HG02981 (cell line): ENCODE data around the gene DERL3.
"Not testable (repeated sequence)": the region's sequence is repeated elsewhere in the genome, so short reads cannot be mapped to it uniquely, and the experiment has no call there.

Experiments used
- ATAC-seq: cut with Tn5 transposase; IDR thresholded peaks from one replicate; pipeline ENCODE4 v1.9.1; 2021; ENCODE audit warnings: mild to moderate bottlenecking, moderate library complexity; ENCODE audit not compliant: unreplicated experiment

Gene DERL3

DNA sequence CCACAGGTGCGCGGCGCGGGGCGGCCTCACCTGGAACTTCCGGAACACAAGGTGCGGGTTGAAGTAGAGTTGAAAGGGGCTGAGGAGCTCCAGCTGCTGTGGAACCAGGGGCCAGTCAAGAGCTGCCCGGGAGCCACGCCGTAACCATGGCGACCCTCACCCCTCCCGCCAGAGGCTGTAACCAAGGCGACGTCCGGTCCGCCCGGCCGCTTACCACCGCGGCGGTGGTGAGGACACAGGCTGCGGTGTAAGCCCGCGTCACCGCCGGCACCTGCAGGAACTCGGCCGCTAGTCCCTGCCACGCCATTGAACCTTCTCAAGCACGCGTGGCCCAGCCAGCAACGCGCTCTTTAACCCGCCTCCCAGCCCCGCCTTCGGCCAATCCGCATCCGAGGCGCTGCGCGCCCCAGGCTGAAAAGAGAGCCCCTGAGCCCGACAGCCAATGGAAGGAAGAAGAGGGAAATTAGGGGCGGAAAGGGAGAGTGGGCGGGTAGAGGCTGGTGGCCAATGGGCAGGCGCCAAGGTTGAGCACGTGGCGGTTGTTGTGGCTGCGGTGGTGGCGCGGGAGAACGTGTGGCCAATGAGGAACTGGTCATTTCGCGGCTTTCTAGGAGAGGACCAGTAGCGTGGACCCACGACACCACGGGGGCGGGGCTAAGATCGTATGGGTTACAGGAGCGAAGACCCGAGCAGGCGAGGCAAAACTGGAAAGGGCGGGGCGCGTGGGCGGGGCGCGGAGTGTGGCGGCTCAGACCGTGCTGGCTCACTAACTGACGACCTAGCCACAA, at the start of gene DERL3:
Gene DERL3 (minus strand): TSS at position 326 of the 788 bp plus-strand sequence. CDS start 19 bp downstream, at position 307.
- peak; percentile 68 for ATAC-seq

DNA sequence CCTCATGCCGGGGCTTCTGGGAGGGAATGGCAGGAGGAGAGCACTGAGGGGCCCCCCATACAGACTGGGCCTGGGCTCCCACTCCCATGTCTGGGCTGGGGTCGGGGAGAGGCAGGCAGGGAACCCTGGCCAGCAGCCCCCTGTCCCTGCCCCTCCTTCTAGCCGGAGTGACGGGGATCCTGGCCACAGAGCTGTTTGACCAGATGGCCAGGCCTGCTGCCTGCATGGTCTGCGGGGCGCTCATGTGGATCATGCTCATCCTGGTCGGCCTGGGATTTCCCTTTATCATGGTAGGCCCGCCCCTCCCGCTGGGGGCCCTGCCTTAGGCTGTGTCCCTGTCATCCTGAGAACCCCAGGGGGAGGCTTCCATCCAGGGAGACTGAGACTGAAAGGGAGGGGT, 45.3 kb upstream of the DERL3 start:
- no peak for ATAC-seq

DNA sequence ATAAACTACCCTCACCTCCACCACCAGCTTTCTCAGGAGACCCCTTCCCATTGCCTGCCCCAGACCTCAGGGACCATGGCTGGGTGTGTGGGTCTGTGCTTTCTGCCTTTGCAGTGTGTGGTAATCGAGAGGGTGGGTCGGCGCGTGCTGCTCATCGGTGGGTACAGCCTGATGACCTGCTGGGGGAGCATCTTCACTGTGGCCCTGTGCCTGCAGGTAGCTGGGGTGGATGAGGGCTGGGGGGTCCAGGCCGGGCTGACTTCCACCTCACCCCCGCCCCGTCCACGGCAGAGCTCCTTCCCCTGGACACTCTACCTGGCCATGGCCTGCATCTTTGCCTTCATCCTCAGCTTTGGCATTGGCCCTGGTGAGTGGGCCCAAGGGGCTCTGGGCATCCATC, 44.9 kb upstream of the DERL3 start:
- no peak for ATAC-seq

DNA sequence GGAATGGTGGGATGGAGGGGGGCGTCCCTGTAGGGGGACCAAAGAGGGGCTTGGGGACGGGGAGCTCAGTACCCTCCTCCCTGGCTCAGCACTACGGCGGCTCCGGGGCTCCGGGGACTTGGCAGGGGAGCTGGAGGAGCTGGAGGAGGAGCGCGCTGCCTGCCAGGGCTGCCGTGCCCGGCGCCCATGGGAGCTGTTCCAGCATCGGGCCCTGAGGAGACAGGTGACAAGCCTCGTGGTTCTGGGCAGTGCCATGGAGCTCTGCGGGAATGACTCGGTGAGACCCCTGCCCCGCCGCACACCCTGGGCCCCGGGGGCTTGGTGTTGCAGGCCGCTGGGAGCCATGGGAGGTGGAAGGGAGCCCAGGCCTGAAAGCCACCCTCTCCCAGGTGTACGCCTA, 43.6 kb upstream of the DERL3 start:
- no peak for ATAC-seq

DNA sequence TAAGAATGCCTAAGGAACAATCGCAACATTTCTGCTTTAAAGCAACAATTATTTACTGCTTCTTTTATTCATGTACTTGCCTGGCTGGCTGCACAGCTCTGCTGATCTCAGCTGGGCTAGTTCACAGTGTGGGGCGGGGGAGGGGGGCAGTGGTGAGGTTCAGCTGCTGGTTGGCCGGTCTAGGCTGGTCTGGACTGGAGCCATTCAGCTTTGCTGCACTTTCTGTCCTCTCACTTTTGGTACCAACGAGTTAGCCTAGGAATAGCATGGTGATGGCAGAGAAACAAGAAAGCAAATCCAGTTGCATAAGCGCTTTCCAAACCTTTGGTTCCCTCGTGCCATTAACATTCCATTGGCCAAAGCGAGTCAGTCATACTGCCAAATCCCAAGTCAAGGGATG, 39.4 kb upstream of the DERL3 start:
- ATAC-seq: no peak

DNA sequence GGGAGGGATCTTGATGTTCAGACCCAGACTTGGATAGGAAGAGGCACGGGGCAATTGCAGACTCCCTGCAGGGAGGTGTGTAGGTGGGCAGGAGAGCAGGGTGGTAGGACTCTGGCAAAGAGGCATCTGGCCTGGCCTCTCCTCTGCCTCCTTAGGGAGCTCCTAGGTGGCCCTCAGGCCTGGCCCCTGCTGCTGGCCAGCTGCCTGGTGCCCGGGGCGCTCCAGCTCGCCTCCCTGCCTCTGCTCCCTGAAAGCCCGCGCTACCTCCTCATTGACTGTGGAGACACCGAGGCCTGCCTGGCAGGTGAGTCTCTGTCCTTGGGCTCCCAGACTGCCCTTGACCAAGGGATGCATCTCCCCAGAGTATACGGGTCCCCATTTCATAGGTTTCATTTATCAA, 38.8 kb upstream of the DERL3 start:
- no peak for ATAC-seq

DNA sequence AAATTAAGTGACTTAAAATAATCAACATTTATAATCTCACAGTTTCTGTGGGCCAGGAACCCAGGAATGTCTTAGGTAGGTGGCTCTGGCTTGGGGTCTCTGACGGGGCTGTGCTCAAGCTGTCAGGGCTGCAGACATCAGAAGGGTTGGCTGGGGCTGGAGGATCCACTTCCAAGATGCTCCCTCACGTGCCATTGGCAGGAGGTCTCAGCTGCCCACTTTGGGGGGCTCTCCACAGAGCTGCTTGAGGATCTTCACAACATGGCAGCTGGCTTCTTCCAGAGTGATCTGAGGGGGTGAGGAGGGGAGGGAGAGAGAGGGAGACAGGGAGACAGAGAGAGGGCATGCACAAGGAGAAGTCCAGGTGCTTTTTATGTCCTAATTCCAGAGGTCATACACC, 37.0 kb upstream of the DERL3 start:
- ATAC-seq: no peak

DNA sequence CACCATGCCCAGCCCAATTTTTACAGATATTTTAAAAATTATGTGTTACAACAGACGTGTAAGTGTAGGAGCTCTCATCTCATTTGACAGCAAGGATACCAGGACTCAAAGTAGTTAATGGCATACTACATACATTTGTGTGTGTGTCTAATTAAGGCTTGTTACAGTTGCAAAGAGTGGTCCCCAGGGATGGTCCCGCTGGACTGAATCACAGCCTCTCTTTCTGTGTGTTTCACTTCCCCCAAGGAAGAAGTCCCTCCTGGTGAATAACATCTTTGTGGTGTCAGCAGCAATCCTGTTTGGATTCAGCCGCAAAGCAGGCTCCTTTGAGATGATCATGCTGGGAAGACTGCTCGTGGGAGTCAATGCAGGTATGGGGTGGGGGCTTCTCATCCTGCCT, 36.1 kb upstream of the DERL3 start:
- no peak for ATAC-seq

DNA sequence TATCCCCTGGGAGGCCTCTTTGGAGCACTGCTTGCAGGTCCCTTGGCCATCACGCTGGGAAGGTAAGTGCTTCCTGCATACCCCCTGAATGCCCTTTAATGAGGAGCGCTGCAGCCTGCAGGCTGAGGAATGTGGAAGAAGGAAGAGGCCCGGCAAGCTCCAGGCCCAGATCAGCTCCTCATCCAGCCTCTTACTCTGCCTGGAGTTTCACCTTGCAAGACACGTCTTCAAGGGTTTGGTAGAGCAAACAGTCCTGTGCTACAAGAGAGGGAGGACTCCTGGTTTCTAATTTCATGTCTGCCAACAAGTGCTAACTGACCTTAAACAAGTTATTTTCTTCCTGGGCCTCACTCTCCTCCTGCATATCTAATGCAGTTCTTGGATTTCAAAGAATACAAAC, 29.8 kb upstream of the DERL3 start:
- no peak for ATAC-seq

DNA sequence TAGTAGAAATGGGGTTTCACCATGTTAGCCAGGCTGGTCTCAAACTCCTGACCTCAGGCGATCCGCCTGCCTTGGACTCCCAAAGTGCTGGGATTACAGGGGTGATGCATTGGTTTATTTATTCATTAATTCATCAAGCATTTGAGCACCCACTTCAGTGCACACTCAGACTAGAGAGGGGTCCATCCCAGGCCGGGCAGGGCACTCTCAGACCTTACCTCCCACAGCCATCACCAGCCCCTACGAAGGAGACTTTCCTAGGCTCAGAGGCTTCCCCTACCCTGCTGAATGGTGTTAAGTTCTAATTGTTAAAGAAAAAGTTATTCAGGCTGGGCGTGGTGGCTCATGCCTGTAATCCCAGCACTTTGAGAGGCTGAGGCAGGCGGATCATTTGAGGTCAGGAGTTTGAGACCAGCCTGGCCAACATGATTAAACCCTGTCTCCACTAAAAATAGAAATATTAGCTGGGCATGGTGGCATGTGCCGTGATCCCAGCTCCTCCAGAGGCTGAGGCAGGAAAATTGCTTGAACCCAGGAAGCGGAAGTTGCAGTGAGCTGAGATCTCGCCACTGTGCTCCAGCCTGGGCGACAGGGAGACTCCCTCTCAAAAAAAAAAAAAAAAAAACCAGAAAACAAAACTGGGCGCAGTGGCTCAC, 25.8 kb upstream of the DERL3 start:
- not testable (repeated sequence) for ATAC-seq

DNA sequence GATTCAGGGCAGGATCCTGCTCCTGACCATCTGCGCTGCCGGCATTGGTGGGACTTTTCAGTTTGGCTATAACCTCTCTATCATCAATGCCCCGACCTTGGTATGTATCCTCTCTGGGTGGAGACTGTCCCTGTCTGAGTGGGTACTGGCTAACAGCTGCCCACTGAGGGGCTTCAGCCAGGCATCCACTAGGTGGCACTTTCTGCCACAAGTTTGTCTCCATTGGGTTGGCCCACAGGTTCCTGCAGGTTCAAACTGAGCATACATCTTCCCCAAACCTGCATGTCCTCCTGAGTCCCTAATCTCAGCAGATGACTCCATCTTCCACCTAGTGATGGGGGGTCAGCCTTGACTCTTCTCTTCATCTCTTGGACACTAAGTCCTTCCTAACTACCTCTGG, 23.3 kb upstream of the DERL3 start:
- ATAC-seq: no peak

DNA sequence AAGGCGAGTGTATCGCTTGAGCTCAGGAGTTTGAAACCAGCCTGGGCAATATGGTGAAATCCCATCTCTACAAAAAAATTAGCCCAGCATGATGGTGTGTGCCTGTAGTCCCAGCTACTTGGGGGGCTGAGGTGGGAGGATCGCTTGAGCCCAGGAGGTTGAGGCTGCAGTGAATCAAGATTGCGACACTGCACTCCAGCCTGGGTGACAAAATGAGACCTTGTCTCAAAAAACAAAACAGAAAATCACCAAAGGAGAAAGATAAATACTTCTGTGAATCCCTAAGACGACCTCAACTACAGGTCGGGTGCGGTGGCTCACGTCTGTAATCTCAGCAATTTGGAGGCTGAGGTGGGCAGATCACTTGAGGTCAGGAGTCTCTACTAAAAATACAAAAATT, 21.4 kb upstream of the DERL3 start:
- not testable (repeated sequence) for ATAC-seq

DNA sequence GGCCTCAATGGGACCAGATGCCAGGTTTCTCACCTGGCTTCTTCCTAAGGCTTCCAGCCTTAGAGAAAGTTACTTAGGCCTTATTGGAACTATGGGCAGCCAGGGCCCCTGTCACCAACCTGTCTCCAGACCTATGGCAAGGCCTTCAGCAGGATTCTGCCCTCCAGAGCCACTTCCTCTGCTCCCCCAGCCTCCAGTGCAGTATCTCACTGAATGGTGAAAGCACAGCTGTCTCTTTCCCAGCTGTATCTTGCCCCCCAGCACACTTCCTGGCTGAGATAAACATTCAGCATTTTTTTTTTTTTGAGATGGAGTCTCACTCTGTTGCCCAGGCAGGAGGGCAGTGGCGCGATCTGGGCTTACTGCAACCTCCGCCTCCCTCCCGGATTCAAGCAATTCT, 20.4 kb upstream of the DERL3 start:
- no peak for ATAC-seq

DNA sequence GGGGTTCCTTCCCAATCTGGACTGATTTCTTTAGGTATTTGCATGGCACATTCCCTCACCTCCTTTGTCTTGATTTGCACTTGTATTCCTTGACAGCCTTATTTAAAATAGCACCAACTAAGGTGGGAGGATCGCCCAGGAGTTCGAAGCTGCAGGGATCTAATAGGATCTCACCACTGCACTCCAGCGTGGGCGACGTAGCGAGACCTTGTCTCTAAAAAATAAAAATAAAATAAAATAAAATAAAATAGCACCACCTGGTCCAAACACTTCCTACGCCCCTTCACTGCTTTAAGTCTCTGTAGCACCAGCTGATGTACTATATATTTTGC, 19.6 kb upstream of the DERL3 start:
- ATAC-seq: no peak

DNA sequence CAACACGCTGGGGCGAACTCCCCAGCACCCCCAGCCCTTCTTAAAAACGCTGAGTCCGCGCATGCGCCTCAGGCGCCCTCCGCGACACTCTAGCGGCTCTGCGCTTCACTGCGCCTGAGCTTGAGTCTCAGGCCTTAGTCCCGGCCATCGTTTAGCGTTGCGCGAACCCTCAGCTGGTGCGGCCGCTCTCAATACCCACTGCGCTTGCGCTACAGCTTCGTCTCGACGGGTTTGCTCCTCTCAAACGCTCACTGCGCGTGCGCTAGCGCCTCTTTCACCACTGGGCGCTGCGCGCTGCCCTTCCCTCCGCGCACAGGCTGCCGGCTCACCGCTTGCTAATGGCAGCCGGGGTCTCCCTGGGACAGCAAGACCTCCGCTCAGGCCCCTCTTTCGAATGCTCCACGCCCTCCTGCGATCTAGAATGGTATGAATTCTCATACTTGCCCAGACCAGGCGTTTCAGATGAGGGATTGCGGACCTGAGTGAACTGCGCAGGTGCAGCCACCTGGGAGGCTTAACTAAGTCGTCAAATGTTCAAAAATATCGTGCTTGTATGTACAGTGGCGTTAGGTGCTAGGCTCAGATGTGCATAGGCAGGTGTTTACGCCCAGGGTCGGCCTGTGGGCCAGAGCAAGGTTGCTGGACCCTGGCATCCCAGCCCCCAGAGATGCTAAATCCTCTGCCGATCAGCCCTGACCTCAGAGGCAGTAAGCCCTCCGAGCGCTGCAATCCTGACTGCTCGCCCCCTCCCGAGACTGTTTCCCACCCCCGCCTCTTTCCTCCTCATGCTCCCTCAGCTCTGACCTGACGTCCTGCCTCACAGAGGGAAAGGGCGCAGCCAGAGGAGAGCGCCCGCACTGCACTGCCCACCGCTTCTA, 19.0 kb upstream of the DERL3 start, which contains the start of gene SLC2A11:
Gene SLC2A11 (plus strand): TSS at position 270 of the 878 bp plus-strand sequence. CDS start 125 bp downstream, at position 395.
- peak; percentile 94 for ATAC-seq

DNA sequence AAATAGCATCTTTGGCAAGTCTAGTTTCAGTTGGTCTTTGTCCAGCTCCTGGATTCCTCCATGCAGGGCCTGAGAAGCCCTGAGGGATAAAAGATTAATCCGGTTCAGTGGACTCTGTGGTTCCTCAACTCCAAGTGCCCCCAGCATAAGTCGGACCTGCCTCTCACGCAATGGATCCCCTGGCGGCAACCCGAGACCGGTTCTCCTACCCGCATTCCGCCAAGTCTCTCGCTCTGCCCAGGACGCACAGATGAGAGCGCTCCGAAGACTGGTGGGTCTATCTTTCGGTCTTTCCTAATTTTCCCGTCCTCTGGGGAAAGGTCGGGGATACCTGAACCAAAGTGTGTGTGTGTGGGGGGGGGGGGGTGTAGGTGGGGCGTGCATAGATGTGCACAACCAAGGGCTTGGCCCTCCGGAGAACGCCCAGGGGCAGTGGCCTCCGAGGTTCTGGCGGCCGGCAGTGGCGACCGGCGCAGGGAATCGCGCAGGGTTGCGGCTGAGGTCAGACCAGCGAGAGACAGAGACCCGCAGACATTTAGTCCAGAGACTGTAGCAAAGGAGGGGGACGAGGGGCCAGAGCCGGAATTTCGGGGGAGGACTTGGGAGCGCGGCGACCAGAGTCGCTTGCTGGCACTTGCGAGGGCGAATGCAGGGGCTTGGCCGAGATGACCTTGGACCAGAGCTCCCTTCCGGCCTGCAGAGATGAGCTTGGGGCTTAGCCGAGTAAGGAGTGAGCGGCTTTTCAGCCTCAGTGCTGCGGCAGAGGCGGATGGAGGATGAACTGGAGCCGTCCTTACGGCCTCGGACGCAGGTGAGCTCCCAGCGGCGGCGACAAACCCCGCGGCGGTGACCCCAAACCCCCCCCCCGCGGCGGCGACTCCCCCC, 18.2 kb upstream of the DERL3 start:
- ATAC-seq: peak; percentile 35

DNA sequence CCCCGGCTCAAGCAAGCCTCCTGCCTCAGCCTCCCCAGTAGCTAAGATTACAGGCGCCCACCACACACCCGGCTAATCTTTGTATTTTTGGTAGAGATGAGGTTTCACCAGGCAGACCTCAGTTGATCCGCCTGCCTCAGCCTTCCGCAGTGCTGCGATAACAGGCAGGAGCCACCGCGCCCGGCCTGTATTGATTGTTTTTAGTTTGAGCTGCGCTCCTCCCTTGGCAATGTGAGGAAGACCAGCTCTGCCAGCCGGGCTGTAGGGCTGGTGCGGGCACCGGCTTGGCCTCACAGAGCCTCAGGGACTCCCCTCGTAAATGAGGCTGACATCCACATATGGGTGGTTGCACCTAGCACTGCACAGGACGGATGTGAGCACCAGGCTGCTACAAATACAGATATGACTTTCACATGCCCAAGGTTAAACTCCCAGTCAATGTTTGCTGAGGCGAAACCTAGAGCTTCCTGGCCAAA, 11.4 kb upstream of the DERL3 start:
- peak; percentile 72 for ATAC-seq

DNA sequence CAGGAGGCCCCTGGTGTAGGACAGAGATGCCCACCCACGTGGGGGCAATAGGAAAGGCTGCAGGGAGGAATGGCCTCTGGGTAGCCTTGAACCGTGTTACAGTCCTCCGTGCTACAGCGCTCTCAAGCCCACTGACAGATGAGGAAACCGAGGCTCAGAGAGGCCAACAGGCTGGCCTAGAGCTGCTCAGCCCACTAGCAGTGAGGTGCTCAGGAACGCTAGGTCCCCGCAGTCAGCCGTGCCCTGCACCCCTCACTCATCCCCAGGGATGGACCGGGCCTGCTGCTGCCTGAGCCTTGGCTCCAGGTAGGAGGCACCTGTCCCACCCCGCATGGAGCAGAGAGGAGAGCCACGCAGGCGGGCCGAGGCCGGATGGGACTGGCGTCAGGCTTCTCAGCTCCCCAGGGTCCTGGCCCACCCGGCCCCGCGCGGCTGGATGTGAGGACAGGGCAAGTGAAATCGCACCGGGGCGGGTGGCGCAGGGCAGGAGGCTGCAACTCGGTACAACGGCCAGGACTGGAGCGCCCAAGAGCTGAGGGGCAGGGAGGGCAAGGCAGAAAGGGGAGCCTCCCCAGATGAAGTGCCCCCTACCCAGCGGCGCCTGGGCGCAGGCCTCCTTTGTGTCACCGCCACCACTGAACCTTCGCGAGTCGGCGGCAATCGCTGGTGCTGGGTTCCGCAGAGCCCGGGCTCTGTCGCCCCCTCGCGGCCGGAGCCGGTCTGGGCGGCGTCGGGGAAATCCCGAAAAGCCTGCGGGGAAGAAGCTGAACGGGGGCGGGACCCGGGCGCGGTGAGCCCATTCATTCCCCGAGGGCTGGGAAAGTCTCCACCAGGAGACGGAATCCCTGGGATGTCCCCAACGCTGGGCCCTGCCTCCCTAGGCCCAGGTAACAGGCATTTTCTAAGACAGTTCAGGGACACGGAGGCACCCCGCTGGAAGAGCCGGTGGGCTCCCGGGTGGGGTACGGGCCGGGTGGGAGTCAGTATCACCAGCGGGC, 10.5 kb upstream of the DERL3 start:
- ATAC-seq: no peak
